Measurements from ENCODE around the gene P2RY6. TPM values are rescaled to one million over a fixed set of nuclear protein-coding genes. Genes with fewer than 3 reads are reported as not detected.
"Not testable (repeated sequence)": the region's sequence is repeated elsewhere in the genome, so short reads cannot be mapped to it uniquely, and the experiment has no call there.

The P2RY6 gene
- total RNA-seq, 4 donors from 2014 or later: 1.0 to 4.2 (median 2.4) TPM

DNA sequence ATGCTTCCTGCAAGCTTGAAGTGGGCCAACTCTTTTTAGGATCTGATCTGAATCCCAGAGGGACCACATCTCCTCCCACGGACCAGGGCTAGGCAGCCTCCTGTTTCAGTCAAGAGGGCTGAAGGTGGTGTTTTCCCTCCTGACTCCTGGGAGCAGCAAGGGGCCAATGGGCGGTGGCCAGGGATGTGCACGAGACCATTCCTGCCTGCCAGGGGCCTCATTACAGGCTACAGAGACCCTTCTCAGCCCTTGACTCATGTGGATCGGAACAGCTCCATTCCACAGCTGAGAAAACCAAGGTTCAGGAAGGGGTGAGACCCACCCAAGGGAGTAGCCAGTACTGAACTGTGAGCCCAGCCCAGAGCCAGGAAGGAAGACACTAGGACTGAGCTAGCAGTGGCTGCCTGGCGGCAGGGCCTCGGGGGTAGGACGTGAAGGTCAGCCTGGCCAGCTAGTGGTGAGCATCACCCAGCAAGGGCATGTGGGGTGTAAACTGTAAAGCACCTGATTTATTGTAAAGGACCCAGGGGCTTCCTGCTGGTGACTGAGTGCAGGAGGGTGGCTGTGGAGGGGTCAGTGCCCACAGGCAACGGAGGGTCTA lies 3.4 kb upstream of the P2RY6 start:
- DNase-seq (ENCODE audit: low spot score) (no peak), ATAC-seq (ENCODE audit: low FRiP score) (no peak)
- TF ChIP-seq, protein P1, sequence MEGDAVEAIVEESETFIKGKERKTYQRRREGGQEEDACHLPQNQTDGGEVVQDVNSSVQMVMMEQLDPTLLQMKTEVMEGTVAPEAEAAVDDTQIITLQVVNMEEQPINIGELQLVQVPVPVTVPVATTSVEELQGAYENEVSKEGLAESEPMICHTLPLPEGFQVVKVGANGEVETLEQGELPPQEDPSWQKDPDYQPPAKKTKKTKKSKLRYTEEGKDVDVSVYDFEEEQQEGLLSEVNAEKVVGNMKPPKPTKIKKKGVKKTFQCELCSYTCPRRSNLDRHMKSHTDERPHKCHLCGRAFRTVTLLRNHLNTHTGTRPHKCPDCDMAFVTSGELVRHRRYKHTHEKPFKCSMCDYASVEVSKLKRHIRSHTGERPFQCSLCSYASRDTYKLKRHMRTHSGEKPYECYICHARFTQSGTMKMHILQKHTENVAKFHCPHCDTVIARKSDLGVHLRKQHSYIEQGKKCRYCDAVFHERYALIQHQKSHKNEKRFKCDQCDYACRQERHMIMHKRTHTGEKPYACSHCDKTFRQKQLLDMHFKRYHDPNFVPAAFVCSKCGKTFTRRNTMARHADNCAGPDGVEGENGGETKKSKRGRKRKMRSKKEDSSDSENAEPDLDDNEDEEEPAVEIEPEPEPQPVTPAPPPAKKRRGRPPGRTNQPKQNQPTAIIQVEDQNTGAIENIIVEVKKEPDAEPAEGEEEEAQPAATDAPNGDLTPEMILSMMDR (IDR thresholded peaks at IDR 0.05): no peak

DNA sequence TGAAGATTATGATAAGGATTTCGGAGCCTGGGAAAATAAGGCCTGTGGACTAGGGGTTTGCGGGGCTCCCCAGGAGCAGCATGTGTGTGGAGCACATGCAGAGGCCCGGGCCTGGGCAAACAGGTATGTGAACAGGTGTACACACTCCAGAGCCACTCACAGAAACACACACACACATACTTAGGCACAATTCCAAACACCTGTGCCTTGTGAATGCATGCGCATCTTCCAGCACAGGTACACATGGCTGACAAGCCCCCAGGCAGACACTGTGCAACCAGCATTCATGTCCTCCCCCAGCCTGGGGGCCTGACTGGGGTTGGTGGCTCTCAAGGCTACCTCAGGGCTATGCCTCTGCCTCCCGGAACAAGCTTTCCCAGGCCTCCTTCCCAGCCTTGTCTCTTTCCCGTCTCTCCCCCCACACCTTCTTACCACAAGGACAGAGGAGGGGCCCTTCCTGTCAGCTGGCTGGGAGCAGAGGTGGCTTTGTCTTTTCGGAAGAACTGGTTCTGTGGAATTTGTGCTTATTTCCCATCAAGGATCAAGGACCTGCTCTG lies 2.6 kb upstream of the P2RY6 start:
- ATAC-seq (ENCODE audit: low FRiP score) (no peak), DNase-seq (ENCODE audit: low spot score) (no peak)
- TF ChIP-seq, protein P1 (IDR thresholded peaks at IDR 0.05): no peak

DNA sequence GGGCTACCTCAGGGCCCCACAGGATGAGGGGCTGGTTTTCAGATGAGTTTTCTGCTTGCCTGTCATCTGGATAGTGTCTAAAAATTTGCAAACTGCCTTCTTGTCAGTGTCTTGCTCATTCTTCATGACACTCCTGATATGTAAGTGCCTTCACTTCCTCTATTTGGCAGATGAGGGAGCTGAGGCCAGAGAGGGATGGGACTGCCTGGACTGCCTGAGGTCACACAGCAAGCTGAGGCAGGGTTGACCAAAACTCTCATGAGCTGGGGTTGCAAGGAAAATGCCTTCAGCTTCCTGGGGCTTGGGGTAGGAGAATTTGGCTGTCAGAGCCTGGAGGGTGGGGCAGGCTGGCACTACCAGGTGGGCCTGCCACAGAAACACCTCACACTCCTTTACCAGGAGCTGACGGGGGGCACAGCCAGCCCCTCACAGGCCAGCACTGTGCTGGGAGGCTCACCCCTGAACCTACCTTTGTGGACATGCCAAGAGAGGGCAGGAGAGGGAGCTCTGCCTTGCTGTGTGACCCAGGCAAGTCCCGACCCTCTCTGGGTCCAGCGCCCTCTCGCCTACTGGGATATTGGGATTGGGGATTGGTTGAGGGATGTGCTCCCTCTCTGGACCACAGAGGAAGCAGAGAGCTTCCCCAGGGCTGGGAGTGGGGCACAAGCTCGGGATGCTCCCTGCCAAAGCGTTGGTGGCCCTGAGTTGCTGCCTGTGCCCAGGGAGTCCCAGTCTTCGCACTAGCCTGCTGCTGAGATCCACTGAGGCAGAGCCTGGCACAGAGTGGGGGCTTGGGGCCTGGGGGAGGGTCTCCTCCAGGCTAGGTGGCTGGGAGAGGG lies 1.9 kb upstream of the P2RY6 start:
- TF ChIP-seq, protein P1 (IDR thresholded peaks at IDR 0.05): no peak
- no peak for ATAC-seq (ENCODE audit: low FRiP score)
- no peak for DNase-seq (ENCODE audit: low spot score)

DNA sequence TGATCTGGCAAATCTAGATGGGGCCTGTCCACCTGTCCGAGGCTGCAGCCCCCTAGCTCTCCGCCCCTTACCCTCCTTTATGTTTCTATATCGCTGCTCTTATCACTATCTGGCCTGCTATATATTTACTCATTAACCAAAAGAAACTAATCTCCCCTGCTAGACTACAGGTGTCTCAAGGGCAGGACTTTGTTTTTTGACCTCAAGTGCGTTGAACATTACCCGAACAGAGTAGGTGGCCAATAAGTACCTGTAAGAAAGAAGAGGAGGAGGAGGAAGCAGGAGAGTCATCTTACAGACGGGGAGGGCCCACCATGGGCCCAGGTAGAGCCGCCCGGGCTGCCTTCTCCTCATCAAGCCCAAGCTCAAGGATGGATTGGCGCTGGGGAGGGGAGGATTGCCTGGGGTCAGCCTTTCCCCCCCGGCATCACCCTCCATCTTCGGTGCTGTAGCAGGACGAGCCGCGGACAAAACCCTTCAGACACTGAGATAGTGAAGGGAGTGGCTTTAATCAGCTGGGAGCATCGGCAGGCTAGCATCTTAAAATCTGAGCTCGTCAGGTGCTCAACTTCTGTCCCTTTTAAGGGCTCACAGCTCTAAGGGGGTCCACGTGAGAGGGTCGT lies 1.2 kb upstream of the P2RY6 start:
- TF ChIP-seq, protein P1 (IDR thresholded peaks at IDR 0.05): no peak
- ATAC-seq (ENCODE audit: low FRiP score) (no peak), DNase-seq (ENCODE audit: low spot score) (no peak)

DNA sequence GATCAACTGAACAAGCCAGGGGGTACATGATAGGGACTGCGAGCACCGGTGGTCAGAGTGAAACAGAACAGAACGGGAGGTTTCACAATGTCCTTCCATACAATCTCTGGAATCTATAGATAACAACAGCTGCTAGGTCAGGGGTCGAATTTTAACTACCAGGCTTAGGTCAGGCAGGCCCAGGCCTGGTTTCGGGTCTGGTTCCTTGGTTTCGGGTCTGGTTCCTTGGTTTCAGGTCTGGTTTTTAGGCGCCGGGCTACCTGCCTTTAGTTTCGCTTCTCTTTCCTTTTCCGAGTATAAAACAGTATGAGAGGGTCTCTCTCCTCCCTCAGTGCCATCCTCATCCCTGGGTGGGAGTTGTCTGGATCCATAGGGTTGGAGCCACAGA lies 666 bp upstream of the P2RY6 start:
- not testable (repeated sequence) for DNase-seq (ENCODE audit: low spot score); ATAC-seq (ENCODE audit: low FRiP score)

DNA sequence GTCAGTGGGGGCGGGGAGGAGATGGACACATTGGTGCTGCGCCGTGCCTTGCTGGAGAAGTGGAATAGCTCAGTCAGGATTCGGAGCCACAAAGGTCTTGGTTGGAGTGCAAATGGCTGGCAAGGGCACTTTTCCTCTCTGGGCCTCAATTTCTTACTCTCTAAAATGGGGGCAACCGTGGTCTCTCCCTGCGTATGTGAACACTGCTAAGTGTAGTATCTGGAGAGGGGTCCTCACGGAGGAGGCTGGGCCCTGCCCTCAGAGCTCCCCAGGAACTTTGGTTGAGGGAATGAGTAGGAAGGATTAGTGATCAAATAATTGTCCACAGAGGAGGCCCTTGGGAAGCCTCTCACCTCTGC lies 521 bp downstream of the P2RY6 start:
- no peak for ATAC-seq (ENCODE audit: low FRiP score)
- no peak for DNase-seq (ENCODE audit: low spot score)
- TF ChIP-seq, protein P1 (IDR thresholded peaks at IDR 0.05): no peak

DNA sequence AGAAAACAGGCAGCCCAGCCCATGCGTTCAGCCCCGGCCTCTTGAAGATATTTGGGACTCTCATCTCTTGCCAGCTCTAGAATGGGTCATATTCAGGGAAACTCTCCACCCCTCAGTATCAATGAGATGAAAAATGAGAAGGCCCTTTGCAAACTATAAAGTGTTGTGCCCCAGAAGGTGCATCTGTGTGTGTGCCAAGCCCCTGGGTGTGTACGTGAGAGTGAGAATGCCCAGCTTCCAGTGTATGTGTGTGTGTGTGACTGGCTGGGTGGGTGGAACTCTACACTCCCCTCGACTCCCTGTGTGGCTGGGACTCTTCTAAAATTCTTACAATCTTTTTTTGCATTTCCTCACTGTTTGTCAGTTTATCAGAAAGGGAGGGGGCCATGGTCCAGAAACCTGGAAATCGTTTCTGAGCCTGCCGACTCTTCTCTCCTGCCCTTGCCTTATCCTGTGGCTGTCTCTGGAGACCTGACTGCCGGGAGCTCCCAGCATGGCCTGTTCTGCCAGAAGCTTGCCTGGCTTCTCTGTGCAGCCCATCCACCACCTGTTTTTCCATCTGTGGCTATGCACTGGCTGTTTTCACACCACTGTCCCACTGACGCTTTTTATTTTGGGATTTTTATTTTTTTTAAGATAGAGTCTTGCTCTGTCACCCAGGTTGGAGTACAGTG lies 1.2 kb downstream of the P2RY6 start:
- DNase-seq (ENCODE audit: low spot score) (no peak), ATAC-seq (ENCODE audit: low FRiP score) (no peak)
- TF ChIP-seq, protein P1 (IDR thresholded peaks at IDR 0.05): no peak

DNA sequence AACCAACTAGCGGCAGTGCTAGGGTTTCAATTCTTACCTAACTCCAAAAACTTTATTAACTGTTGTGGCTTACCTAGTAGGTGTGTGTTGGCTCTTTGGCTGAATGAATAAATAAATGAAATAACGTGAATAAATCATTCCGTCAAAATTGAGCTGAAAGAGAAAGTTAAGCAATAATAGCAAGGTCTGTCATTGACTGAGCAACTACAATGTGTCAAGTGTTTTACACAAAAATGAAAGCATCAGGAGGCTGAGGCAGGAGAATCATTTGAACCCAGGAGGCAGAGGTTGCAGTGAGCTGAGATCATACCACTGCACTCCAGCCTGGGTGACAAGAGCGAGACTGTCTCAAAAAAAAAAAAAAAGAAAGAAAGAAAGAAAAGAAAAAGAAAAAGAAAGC lies 2.1 kb downstream of the P2RY6 start:
- not testable (repeated sequence) for DNase-seq (ENCODE audit: low spot score); ATAC-seq (ENCODE audit: low FRiP score)

All from omental fat pad (tissue), 4 donors.